GM19452 (cell line): ENCODE measurements around the gene ANKMY1.
"Not testable (repeated sequence)": the region's sequence is repeated elsewhere in the genome, so short reads cannot be mapped to it uniquely, and the experiment has no call there.

Source experiments
- ATAC-seq: cut with Tn5 transposase; IDR thresholded peaks from one replicate; pipeline ENCODE4 v1.9.1; 2021; ENCODE audit not compliant: unreplicated experiment

The ANKMY1 gene

GRCh38 chr2:240569523-240569997 lies 11.8 kb upstream of the ANKMY1 start:
- ATAC-seq: no peak

- peak; percentile 11 for ATAC-seq
Measured at GRCh38 chr2:240568678-240569522, 11.1 kb upstream of the ANKMY1 start.

- ATAC-seq: peak; percentile 32
Measured at GRCh38 chr2:240567872-240568677, 10.3 kb upstream of the ANKMY1 start, which contains the start of gene RNPEPL1. Gene RNPEPL1, plus strand, starts transcription at chr2:240568484. Its CDS starts 103 bp downstream, at chr2:240568587.

- ATAC-seq: no peak
Measured at GRCh38 chr2:240567137-240567871, 9.5 kb upstream of the ANKMY1 start.

- ATAC-seq: peak; percentile 40
Measured at GRCh38 chr2:240566203-240567136, 8.7 kb upstream of the ANKMY1 start.

- peak; percentile 33 for ATAC-seq
Measured at GRCh38 chr2:240565333-240566202, 7.8 kb upstream of the ANKMY1 start.

GRCh38 chr2:240564561-240565332 lies 7.0 kb upstream of the ANKMY1 start:
- no peak for ATAC-seq

- no peak for ATAC-seq
Measured at GRCh38 chr2:240563951-240564560, 6.3 kb upstream of the ANKMY1 start.

GRCh38 chr2:240563231-240563630 lies 5.4 kb upstream of the ANKMY1 start:
- ATAC-seq: not testable (repeated sequence)

- ATAC-seq: peak; percentile 1
Measured at GRCh38 chr2:240561325-240561971, 3.7 kb upstream of the ANKMY1 start.

- ATAC-seq: peak; percentile 50
Measured at GRCh38 chr2:240560480-240561324, 2.9 kb upstream of the ANKMY1 start.

- peak; percentile 55 for ATAC-seq
Measured at GRCh38 chr2:240560084-240560479, 2.3 kb upstream of the ANKMY1 start, which contains the start of gene DUSP28. Gene DUSP28, plus strand, starts transcription at chr2:240560357. Its CDS starts 328 bp downstream, at chr2:240560685.

- no peak for ATAC-seq
Measured at GRCh38 chr2:240559286-240559685, 1.5 kb upstream of the ANKMY1 start.

- no peak for ATAC-seq
Measured at GRCh38 chr2:240558236-240558761, 511 bp upstream of the ANKMY1 start.

- ATAC-seq: no peak
Measured at GRCh38 chr2:240557101-240557751, 562 bp downstream of the ANKMY1 start.
